K562 (cell line): ENCODE results near the gene LMX1B. TPM values are rescaled to one million over a fixed set of nuclear protein-coding genes. Genes with fewer than 3 reads are reported as not detected.
A peak's percentile ranks its signal among the peaks of the same experiment; 100 is the strongest.

ENCODE experiments used
- ATAC-seq: fragments of 200-7000 bp; cut with Tn5 transposase; 3 replicates; pipeline ENCODE4 v1.9.1; 2020; ENCODE audit warnings: moderate library complexity
- BruUV-seq: library from RNA; stranded (reverse); fragments of 400-500 nt; replicated peaks from 2 replicates; lab custom pipeline; 2021; lab: Mats Ljungman, UMichigan
- CTCF ChIA-PET: fragments of 300-600 bp; formaldehyde crosslinking; extraction: SDS; loops from one replicate; lab custom pipeline; 2021; ENCODE audit warnings: low intra/inter-chr PET ratio; lab: Yijun Ruan, JAX
- POLR2A ChIA-PET: fragments of 300-600, 350-650 bp; sonication (Branson Sonifier 250); formaldehyde crosslinking; extraction: SDS; loops from one replicate; lab custom pipeline; 2021; ENCODE audit warnings: antibody characterized with exemption, inconsistent platforms; lab: Yijun Ruan, JAX
- DNase-seq, 4 experiments: peaks; one replicate each; pipeline versions ENCODE4 v3.0.0 to v3.0.0-alpha.2; 2011 to 2018; ENCODE audit warnings: low spot score in 3 of 4, mixed read lengths in 3 of 4; ENCODE audit errors: extremely low read depth in 1 of 4
- FAIRE-seq: peaks from 2 replicates; lab custom pipeline; 2011; peaks lifted over from hg19 to GRCh38; lab: Jason Lieb, UNC
- H2AFZ ChIP-seq: 2 replicates; pipeline ENCODE4 v1.6.0; 2011; ENCODE audit warnings: low read depth, low read length, control low read depth, inconsistent platforms
- H3K27ac ChIP-seq: fragments of 200-600 bp; 3 replicates; pipeline ENCODE4 v1.8.0; 2011; ENCODE audit warnings: low read depth, mild to moderate bottlenecking, control low read depth, inconsistent platforms, low read length, moderate library complexity, mixed read lengths; ENCODE audit errors: extremely low read depth
- H3K27me3 ChIP-seq, 2 experiments: fragments of 300-600 bp in 1 of 2; 2 replicates in 1 of 2; 3 replicates in 1 of 2; pipeline versions ENCODE4 v1.6.0 to v1.8.0; 2011; ENCODE audit warnings: inconsistent platforms in 2 of 2, low read length in 2 of 2, mild to moderate bottlenecking in 1 of 2, mixed read lengths in 1 of 2, moderate library complexity in 1 of 2; ENCODE audit not compliant: control insufficient read depth in 2 of 2, insufficient read depth in 2 of 2
- H3K36me3 ChIP-seq: fragments of 300-600 bp; 3 replicates; pipeline ENCODE4 v1.8.0; 2011; ENCODE audit warnings: mild to moderate bottlenecking, low read length, inconsistent platforms; ENCODE audit not compliant: control insufficient read depth, insufficient read depth
- H3K4me1 ChIP-seq, 2 experiments: fragments of 200-600 bp in 1 of 2; replicated peaks in 1 of 2; 2 replicates in 1 of 2; 3 replicates in 1 of 2; pipeline versions ENCODE4 v1.5.1 to v1.8.0; 2011; ENCODE audit warnings: inconsistent platforms in 2 of 2, low read length in 2 of 2, mild to moderate bottlenecking in 1 of 2, mixed read lengths in 1 of 2, moderate library complexity in 1 of 2; ENCODE audit not compliant: control insufficient read depth in 2 of 2, insufficient read depth in 2 of 2
- H3K4me2 ChIP-seq: 2 replicates; pipeline ENCODE4 v1.6.1; 2011; ENCODE audit warnings: low read length, control low read depth, inconsistent platforms, mixed read lengths; ENCODE audit not compliant: insufficient read depth
- H3K4me3 ChIP-seq: fragments of 200-600 bp; sonication (generic), shearing (Covaris generic); 2 replicates; pipeline ENCODE4 v1.5.1; 2016; ENCODE audit warnings: control low read depth, inconsistent platforms
- H3K79me2 ChIP-seq: fragments of 200-600 bp; 3 replicates; pipeline ENCODE4 v1.8.0; 2011; ENCODE audit warnings: low read length, inconsistent platforms; ENCODE audit not compliant: control insufficient read depth, insufficient read depth
- H3K9ac ChIP-seq, 2 experiments: 2 replicates each; pipeline versions ENCODE4 v1.6.0 to v1.6.1; 2011; ENCODE audit warnings: low read depth in 2 of 2, low read length in 2 of 2, control low read depth in 1 of 2, inconsistent platforms in 1 of 2, mild to moderate bottlenecking in 1 of 2, mixed read lengths in 1 of 2; ENCODE audit not compliant: insufficient read depth in 1 of 2
- H3K9me1 ChIP-seq: one replicate; pipeline ENCODE4 v1.6.0; 2011; ENCODE audit warnings: inconsistent platforms, mild to moderate bottlenecking, low read length, moderate library complexity; ENCODE audit not compliant: control insufficient read depth, insufficient read depth
- H3K9me3 ChIP-seq: replicated peaks from 2 replicates; pipeline ENCODE4 v1.5.1; 2011; ENCODE audit warnings: low read depth, low read length, inconsistent platforms; ENCODE audit not compliant: control insufficient read depth, insufficient read depth
- H4K20me1 ChIP-seq: replicated peaks from 2 replicates; pipeline ENCODE4 v1.6.1; 2011; ENCODE audit warnings: low read length, inconsistent platforms, mixed read lengths; ENCODE audit not compliant: control insufficient read depth, insufficient read depth
- ATF1 ChIP-seq, 2 experiments: fragments of 450-650 bp in 1 of 2; IDR thresholded peaks; 2 replicates each; pipeline ENCODE4 v1.6.1; 2016; ENCODE audit warnings: missing compliant biosample characterization in 1 of 2, missing genetic modification characterization in 1 of 2
- BRD9 ChIP-seq: fragments of 450-650 bp; IDR thresholded peaks from 2 replicates; pipeline ENCODE4 v1.6.1; 2018; ENCODE audit warnings: low read depth; ENCODE audit not compliant: partially characterized antibody
- CHD1 ChIP-seq: fragments of 200-600 bp; sonication (generic); IDR thresholded peaks from one replicate; pipeline ENCODE4 v1.6.1; 2012; ENCODE audit warnings: mild to moderate bottlenecking, moderate library complexity, low read length, inconsistent platforms
- KDM1A ChIP-seq, 2 experiments: fragments of 450-650 bp; IDR thresholded peaks; 2 replicates each; pipeline ENCODE4 v1.6.1; 2016; ENCODE audit warnings: mild to moderate bottlenecking in 2 of 2
- RBM15 ChIP-seq: fragments of 200-400 bp; formaldehyde crosslinking; IDR thresholded peaks from 2 replicates; pipeline ENCODE4 v1.6.1; 2018; ENCODE audit warnings: mild to moderate bottlenecking, low read length, moderate library complexity; ENCODE audit not compliant: insufficient read depth
- SIX5 ChIP-seq, 2 experiments: IDR thresholded peaks; 2 replicates each; pipeline ENCODE4 v1.6.1; 2011; ENCODE audit warnings: low read length in 2 of 2, borderline replicate concordance in 1 of 2, low read depth in 1 of 2, mild to moderate bottlenecking in 1 of 2, moderate library complexity in 1 of 2; ENCODE audit not compliant: insufficient read depth in 1 of 2
- SRSF9 ChIP-seq: fragments of 200-400 bp; formaldehyde crosslinking; IDR thresholded peaks from 2 replicates; pipeline ENCODE4 v1.6.1; 2017; ENCODE audit warnings: low read depth, low read length, borderline replicate concordance
- WHSC1 ChIP-seq: IDR thresholded peaks from one replicate; pipeline ENCODE4 v1.6.1; 2012; ENCODE audit warnings: low read length, control low read depth, inconsistent platforms
- ZNF165 ChIP-seq: fragments of 250-450 bp; sonication (Bioruptor Pico); IDR thresholded peaks from 2 replicates; pipeline ENCODE4 v1.4.0; 2020; ENCODE audit warnings: borderline replicate concordance
- ZNF644 ChIP-seq: fragments of 200-800 bp; sonication (Bioruptor generic); IDR thresholded peaks from 2 replicates; pipeline ENCODE4 v1.6.1; 2016; ENCODE audit warnings: low read depth, missing genetic modification characterization, missing compliant biosample characterization
- WGBS: fragments of 100-300 bp; shearing (Covaris generic); methylation state at CpG from one replicate; pipeline ENCODE4 v1.1.6; 2016; ENCODE audit warnings: low coverage, mixed read lengths; ENCODE audit not compliant: insufficient coverage; ENCODE audit errors: missing lambda C conversion rate; 5-methylcytosine and 5-hydroxymethylcytosine counted together
- in situ Hi-C: fragments of 300-500 bp; cut with MboI; formaldehyde crosslinking; loops from 4 replicates; pipeline ENCODE4 v1.15.0; 2018; ENCODE audit warnings: inconsistent platforms, mixed read lengths
- intact Hi-C: fragments of 100-400 bp; cut with micrococcal nuclease; formaldehyde crosslinking; loops from 2 replicates; pipeline ENCODE4 v1.14.2; 2022
- polyA plus RNA-seq, 8 experiments: library from polyadenylated mRNA; depleted of rRNA in 4 of 8; stranded (reverse) in 5 of 8; unstranded in 3 of 8; fragments of >200 nt; fragmentation: Nextera tagmentation in 2 of 8; fragmentation: Illumina TruSeq in 1 of 8; extraction: Ambion mirVana in 2 of 8; extraction: Trizol in 1 of 8; gene quantifications; 2 replicates each; pipeline versions ENCODE4 v1.2.1 to v1.2.3, GENCODE V29; 2011 to 2014; ENCODE audit warnings: inconsistent platforms in 1 of 8, missing spikeins in 1 of 8
- total RNA-seq, 7 experiments: library from RNA; depleted of rRNA in 6 of 7; stranded (reverse); fragments of >200 nt in 6 of 7; fragmentation: Illumina TruSeq in 2 of 7; extraction: Trizol in 2 of 7; gene quantifications; 2 replicates each; pipeline versions ENCODE4 v1.2.1 to v1.2.3, GENCODE V29; 2011 to 2021; ENCODE audit warnings: low replicate concordance in 1 of 7
- TF ChIP-seq, protein P1 (sequence below), 2 experiments: fragments of 450-650 bp in 1 of 2; sonication (generic) in 1 of 2; formaldehyde crosslinking in 1 of 2; IDR thresholded peaks in 1 of 2; conservative IDR thresholded peaks in 1 of 2; 2 replicates each; pipeline versions ENCODE4 v1.6.1 to v1.8.1; 2016 to 2023; ENCODE audit warnings: mild to moderate bottlenecking in 2 of 2, moderate library complexity in 2 of 2, inconsistent platforms in 1 of 2, missing genetic modification reagents in 1 of 2
- TF ChIP-seq, protein P2 (sequence below): fragments of 450-650 bp; formaldehyde crosslinking; IDR thresholded peaks from 2 replicates; pipeline ENCODE4 v1.4.0; 2022; ENCODE audit warnings: mild to moderate bottlenecking, moderate library complexity
- TF ChIP-seq, protein P3 (sequence below): fragments of 200-400 bp; formaldehyde crosslinking; IDR thresholded peaks from 2 replicates; pipeline ENCODE4 v1.6.1; 2017; ENCODE audit warnings: mild to moderate bottlenecking, low read depth, low read length, moderate library complexity
- TF ChIP-seq, protein P4 (sequence below): sonication (generic); IDR thresholded peaks from 2 replicates; pipeline ENCODE4 v1.6.1; 2016

Gene LMX1B
- total and polyA plus RNA-seq, 9 of the 15 experiments (the other 6 are each of a cell fraction or from before 2014, with no cell fraction given): not detected

DNA sequence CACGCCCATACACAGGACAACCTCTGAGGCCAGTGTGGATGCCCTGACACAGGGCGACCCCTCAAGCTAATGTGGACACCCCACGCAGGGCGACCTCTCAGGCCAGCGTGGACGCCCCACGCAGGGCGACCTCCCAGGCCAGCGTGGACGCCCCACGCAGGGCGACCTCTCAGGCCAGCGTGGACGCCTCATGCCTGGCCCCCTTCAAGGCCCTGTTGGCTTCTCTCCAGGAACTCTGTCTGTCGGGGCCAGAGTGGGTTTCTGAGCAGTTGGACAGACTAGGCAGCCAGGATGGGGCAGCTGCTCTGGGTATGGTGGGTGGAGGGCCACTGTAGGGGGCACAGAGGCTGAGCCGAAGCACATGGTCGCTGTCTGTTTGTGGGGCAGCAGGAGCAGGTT, 47.4 kb downstream of the LMX1B start (continued):
- no peak for TF ChIP-seq ZNF644
- TF ChIP-seq WHSC1: no peak
- TF ChIP-seq ATF1 (CRISPR knock-in tag; IDR thresholded peaks at IDR 0.05): no peak
- TF ChIP-seq ATF1 (tag; IDR thresholded peaks at IDR 0.05): no peak
- no peak for TF ChIP-seq SRSF9
- TF ChIP-seq, protein P1, sequence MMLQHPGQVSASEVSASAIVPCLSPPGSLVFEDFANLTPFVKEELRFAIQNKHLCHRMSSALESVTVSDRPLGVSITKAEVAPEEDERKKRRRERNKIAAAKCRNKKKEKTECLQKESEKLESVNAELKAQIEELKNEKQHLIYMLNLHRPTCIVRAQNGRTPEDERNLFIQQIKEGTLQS (IDR thresholded peaks at IDR 0.05): no peak
- TF ChIP-seq, protein P1 (CRISPR knock-in tag; conservative IDR thresholded peaks at IDR 0.05): no peak
- TF ChIP-seq, all 486 proteins: peak for 0

DNA sequence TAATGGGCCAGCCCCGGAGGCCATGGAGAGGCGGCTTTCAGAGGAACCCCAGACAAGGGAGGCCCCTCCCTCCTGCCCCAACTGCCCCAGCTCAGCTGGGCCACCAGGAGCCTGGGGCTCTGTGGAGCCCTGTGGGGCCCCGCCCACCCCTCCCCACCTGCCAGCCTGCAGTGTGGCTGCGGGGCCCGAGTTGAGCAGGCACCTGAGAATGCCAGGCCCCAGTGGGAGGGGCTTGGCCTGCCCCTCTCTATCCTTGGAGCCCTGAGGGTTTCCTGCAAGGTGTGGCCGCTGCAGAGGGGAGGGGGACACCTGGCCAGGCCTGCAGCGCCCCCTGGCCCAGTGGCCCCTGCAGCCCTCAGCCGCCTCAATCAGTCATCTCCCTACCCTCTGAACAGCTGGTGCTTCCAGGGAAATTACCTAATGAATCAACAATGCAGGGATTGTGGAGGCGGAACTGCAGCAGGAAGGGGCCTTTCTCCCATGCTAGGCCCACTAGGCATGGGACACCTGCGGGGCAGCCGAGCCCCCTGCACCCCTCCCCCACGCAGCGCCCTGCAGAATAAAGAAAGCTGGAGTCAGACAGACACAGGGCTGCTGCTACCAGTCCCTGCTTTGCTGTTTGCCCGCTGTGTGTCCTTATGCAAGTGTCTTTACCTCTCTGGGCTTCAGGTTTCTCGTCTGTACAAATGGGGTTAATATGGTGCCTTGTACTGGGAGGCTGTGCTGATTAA, 48.0 kb downstream of the LMX1B start:
- Histone ChIP-seq H4K20me1 (peaks cover 6% of the 10 kb centered on the region; the same call in 1 of the 2 replicates), H3K79me2 (no peaks in the 10 kb centered on the region), H3K36me3 (no peaks in the 10 kb centered on the region), H2AFZ (no peak overlapping the region), H3K9ac (no peak overlapping the region; a peak in 1 of 4 replicates), H3K4me1 (peaks cover 0 to 24% of the 10 kb centered on the region in 2 experiments; a peak in 2 of 5 replicates), H3K9me1 (no peaks in the 10 kb centered on the region), H3K27ac (no peak overlapping the region), H3K4me3 (no peak overlapping the region), H3K27me3 (peaks cover 3 to 39% of the 10 kb centered on the region in 2 experiments; a peak in 4 of 5 replicates), H3K9me3 (no peaks in the 10 kb centered on the region), H3K4me2 (no peak overlapping the region)
- DNase-seq (peak in 2 of 4 experiments; percentile 31 to 34), FAIRE-seq (no peak), ATAC-seq (peak; percentile 54)
- intact Hi-C loops (no loop called here), in situ Hi-C loops (no loop called here)
- ChIA-PET POLR2A (no interaction called here), CTCF (no interaction called here)
- 29% methylated on average over 11 of the region's 15 CpGs for WGBS
- no TSS peak for BruUV-seq
- TF ChIP-seq RBM15 (no peak), KDM1A (IDR thresholded peaks at IDR 0.05) (peak in 1 of 2 experiments; percentile 39; a peak in 2 of 4 replicates), CHD1 (no peak), ZNF165 (CRISPR knock-in tag) (no peak), BRD9 (no peak), SIX5 (IDR thresholded peaks at IDR 0.05; ENCODE audit: borderline replicate concordance in 1 of 2, insufficient read depth in 1 of 2, low read depth in 1 of 2, low read length in 2 of 2) (no peak)
- TF ChIP-seq, protein P2, sequence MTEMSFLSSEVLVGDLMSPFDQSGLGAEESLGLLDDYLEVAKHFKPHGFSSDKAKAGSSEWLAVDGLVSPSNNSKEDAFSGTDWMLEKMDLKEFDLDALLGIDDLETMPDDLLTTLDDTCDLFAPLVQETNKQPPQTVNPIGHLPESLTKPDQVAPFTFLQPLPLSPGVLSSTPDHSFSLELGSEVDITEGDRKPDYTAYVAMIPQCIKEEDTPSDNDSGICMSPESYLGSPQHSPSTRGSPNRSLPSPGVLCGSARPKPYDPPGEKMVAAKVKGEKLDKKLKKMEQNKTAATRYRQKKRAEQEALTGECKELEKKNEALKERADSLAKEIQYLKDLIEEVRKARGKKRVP (CRISPR knock-in tag): no peak
- TF ChIP-seq, protein P3, sequence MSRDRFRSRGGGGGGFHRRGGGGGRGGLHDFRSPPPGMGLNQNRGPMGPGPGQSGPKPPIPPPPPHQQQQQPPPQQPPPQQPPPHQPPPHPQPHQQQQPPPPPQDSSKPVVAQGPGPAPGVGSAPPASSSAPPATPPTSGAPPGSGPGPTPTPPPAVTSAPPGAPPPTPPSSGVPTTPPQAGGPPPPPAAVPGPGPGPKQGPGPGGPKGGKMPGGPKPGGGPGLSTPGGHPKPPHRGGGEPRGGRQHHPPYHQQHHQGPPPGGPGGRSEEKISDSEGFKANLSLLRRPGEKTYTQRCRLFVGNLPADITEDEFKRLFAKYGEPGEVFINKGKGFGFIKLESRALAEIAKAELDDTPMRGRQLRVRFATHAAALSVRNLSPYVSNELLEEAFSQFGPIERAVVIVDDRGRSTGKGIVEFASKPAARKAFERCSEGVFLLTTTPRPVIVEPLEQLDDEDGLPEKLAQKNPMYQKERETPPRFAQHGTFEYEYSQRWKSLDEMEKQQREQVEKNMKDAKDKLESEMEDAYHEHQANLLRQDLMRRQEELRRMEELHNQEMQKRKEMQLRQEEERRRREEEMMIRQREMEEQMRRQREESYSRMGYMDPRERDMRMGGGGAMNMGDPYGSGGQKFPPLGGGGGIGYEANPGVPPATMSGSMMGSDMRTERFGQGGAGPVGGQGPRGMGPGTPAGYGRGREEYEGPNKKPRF: no peak
- TF ChIP-seq, protein P4, sequence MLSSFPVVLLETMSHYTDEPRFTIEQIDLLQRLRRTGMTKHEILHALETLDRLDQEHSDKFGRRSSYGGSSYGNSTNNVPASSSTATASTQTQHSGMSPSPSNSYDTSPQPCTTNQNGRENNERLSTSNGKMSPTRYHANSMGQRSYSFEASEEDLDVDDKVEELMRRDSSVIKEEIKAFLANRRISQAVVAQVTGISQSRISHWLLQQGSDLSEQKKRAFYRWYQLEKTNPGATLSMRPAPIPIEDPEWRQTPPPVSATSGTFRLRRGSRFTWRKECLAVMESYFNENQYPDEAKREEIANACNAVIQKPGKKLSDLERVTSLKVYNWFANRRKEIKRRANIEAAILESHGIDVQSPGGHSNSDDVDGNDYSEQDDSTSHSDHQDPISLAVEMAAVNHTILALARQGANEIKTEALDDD: no peak
